ENCODE data around the gene PSRC1.

Gene PSRC1

GRCh38 chr1:109256971-109257681, 25.8 kb downstream of the PSRC1 start:
- H3K4me3 ChIP-seq (ENCODE audit: insufficient read depth, low read length, poor library complexity, severe bottlenecking), result no peak overlapping the region
- H3K9me2 ChIP-seq (replicated peaks; ENCODE audit: insufficient read depth, low read length), result no peaks in the 10 kb centered on the region
- H3K9me3 ChIP-seq (ENCODE audit: insufficient read depth, low read length), result no peaks in the 10 kb centered on the region
- TF ChIP-seq CTCF (IDR thresholded peaks at IDR 0.05; ENCODE audit: insufficient read depth, low read length, poor library complexity, severe bottlenecking) (no peak), EZH2phosphoT487 (conservative IDR thresholded peaks at IDR 0.05; ENCODE audit: low read length) (no peak)
- H4K20me1 ChIP-seq (ENCODE audit: low read depth, low read length), result no peaks in the 10 kb centered on the region
- H3K36me3 ChIP-seq (ENCODE audit: low read length), result no peaks in the 10 kb centered on the region
- H3F3A ChIP-seq (ENCODE audit: insufficient read depth), result no peaks in the 10 kb centered on the region
- H2AFZ ChIP-seq (ENCODE audit: low read depth, low read length, severe bottlenecking), result no peak overlapping the region
- H3K27me3 ChIP-seq (ENCODE audit: low read length), result no peaks in the 10 kb centered on the region
- no peak overlapping the region for H3K27ac ChIP-seq (ENCODE audit: low read depth, low read length)
- H3K9ac ChIP-seq (ENCODE audit: low read length), result no peak overlapping the region
- no peak overlapping the region for H3K4me2 ChIP-seq (ENCODE audit: low read depth, low read length, poor library complexity, severe bottlenecking)
- H3K79me2 ChIP-seq (ENCODE audit: insufficient read depth, low read length), result no peaks in the 10 kb centered on the region

GRCh38 chr1:109256085-109256484, 26.9 kb downstream of the PSRC1 start:
- no peaks in the 10 kb centered on the region for H4K20me1 ChIP-seq (ENCODE audit: low read depth, low read length)
- TF ChIP-seq EZH2phosphoT487 (conservative IDR thresholded peaks at IDR 0.05; ENCODE audit: low read length) (no peak), CTCF (IDR thresholded peaks at IDR 0.05; ENCODE audit: insufficient read depth, low read length, poor library complexity, severe bottlenecking) (no peak)
- H3F3A ChIP-seq (ENCODE audit: insufficient read depth), result no peaks in the 10 kb centered on the region
- no peaks in the 10 kb centered on the region for H3K79me2 ChIP-seq (ENCODE audit: insufficient read depth, low read length)
- no peak overlapping the region for H3K4me2 ChIP-seq (ENCODE audit: low read depth, low read length, poor library complexity, severe bottlenecking)
- H3K4me3 ChIP-seq (ENCODE audit: insufficient read depth, low read length, poor library complexity, severe bottlenecking), result no peak overlapping the region
- H3K27me3 ChIP-seq (ENCODE audit: low read length), result no peaks in the 10 kb centered on the region
- no peak overlapping the region for H3K27ac ChIP-seq (ENCODE audit: low read depth, low read length)
- H2AFZ ChIP-seq (ENCODE audit: low read depth, low read length, severe bottlenecking), result no peak overlapping the region
- no peaks in the 10 kb centered on the region for H3K36me3 ChIP-seq (ENCODE audit: low read length)
- no peaks in the 10 kb centered on the region for H3K9me3 ChIP-seq (ENCODE audit: insufficient read depth, low read length)
- H3K9me2 ChIP-seq (replicated peaks; ENCODE audit: insufficient read depth, low read length), result no peaks in the 10 kb centered on the region
- H3K9ac ChIP-seq (ENCODE audit: low read length), result no peak overlapping the region

GRCh38 chr1:109255678-109256077, 27.3 kb downstream of the PSRC1 start:
- H3F3A ChIP-seq (ENCODE audit: insufficient read depth), result no peaks in the 10 kb centered on the region
- H2AFZ ChIP-seq (ENCODE audit: low read depth, low read length, severe bottlenecking), result no peak overlapping the region
- H3K9me3 ChIP-seq (ENCODE audit: insufficient read depth, low read length), result no peaks in the 10 kb centered on the region
- H3K27ac ChIP-seq (ENCODE audit: low read depth, low read length), result no peak overlapping the region
- H3K27me3 ChIP-seq (ENCODE audit: low read length), result no peaks in the 10 kb centered on the region
- no peaks in the 10 kb centered on the region for H3K79me2 ChIP-seq (ENCODE audit: insufficient read depth, low read length)
- H3K4me2 ChIP-seq (ENCODE audit: low read depth, low read length, poor library complexity, severe bottlenecking), result no peak overlapping the region
- H3K4me3 ChIP-seq (ENCODE audit: insufficient read depth, low read length, poor library complexity, severe bottlenecking), result no peak overlapping the region
- no peaks in the 10 kb centered on the region for H3K36me3 ChIP-seq (ENCODE audit: low read length)
- no peaks in the 10 kb centered on the region for H3K9me2 ChIP-seq (replicated peaks; ENCODE audit: insufficient read depth, low read length)
- no peak overlapping the region for H3K9ac ChIP-seq (ENCODE audit: low read length)
- TF ChIP-seq EZH2phosphoT487 (conservative IDR thresholded peaks at IDR 0.05; ENCODE audit: low read length) (no peak), CTCF (IDR thresholded peaks at IDR 0.05; ENCODE audit: insufficient read depth, low read length, poor library complexity, severe bottlenecking) (no peak)
- H4K20me1 ChIP-seq (ENCODE audit: low read depth, low read length), result no peaks in the 10 kb centered on the region
